IMR-90 (cell line): Measurements from ENCODE around the gene TNFRSF14. TPM values are rescaled to one million over a fixed set of nuclear protein-coding genes. Genes with fewer than 3 reads are reported as not detected.

ENCODE experiments used
- ATAC-seq: fragments of 200-7000 bp; cut with Tn5 transposase; 2 replicates; pipeline ENCODE4 v1.9.1; 2020; ENCODE audit warnings: low read depth, mild to moderate bottlenecking, moderate library complexity
- BruUV-seq: library from RNA; stranded (reverse); fragments of 400-500 nt; replicated peaks from 2 replicates; lab custom pipeline; 2021; lab: Mats Ljungman, UMichigan
- CTCF ChIA-PET: fragments of 300-600 bp; formaldehyde crosslinking; extraction: SDS; loops from one replicate; lab custom pipeline; 2021; ENCODE audit warnings: antibody characterized with exemption; lab: Yijun Ruan, JAX
- POLR2A ChIA-PET: fragments of 300-600 bp; sonication (Branson Sonifier 250); formaldehyde crosslinking; loops from one replicate; lab custom pipeline; 2022; ENCODE audit warnings: antibody characterized with exemption; ENCODE audit not compliant: unreplicated experiment; lab: Charles Lee
- DNase-seq: peaks from one replicate; pipeline ENCODE4 v3.0.0; 2013
- H2AFZ ChIP-seq: replicated peaks from 2 replicates; pipeline ENCODE3; 2013; ENCODE audit warnings: low read length, mild to moderate bottlenecking; ENCODE audit not compliant: poor library complexity
- H2AK5ac ChIP-seq: 2 replicates; pipeline ENCODE4 v1.6.1; 2013; ENCODE audit warnings: low read depth, low read length, inconsistent platforms
- H2AK9ac ChIP-seq: replicated peaks from 2 replicates; pipeline ENCODE3; 2013; ENCODE audit warnings: mild to moderate bottlenecking, low read depth, low read length, moderate library complexity; ENCODE audit not compliant: poor library complexity
- H2BK120ac ChIP-seq: 2 replicates; pipeline ENCODE4 v1.6.1; 2013; ENCODE audit warnings: low read depth, low read length, inconsistent platforms
- H2BK15ac ChIP-seq: 3 replicates; pipeline ENCODE4 v1.6.1; 2013; ENCODE audit warnings: low read depth, low read length, inconsistent platforms
- H2BK20ac ChIP-seq: 2 replicates; pipeline ENCODE4 v1.6.1; 2013; ENCODE audit warnings: low read depth, mild to moderate bottlenecking, inconsistent platforms, low read length, moderate library complexity
- H2BK5ac ChIP-seq: 2 replicates; pipeline ENCODE4 v1.6.1; 2013; ENCODE audit warnings: mild to moderate bottlenecking, low read depth, low read length, inconsistent platforms; ENCODE audit not compliant: poor library complexity, severe bottlenecking
- H3K14ac ChIP-seq: replicated peaks from 2 replicates; pipeline ENCODE4 v1.6.1; 2013; ENCODE audit warnings: low read depth, low read length, inconsistent platforms
- H3K18ac ChIP-seq: 2 replicates; pipeline ENCODE4 v1.6.1; 2013; ENCODE audit warnings: low read depth, low read length, control low read depth
- H3K23ac ChIP-seq: 2 replicates; pipeline ENCODE4 v1.6.1; 2013; ENCODE audit warnings: low read depth, low read length, inconsistent platforms
- H3K27ac ChIP-seq: 2 replicates; pipeline ENCODE4 v1.5.1; 2013; ENCODE audit warnings: mild to moderate bottlenecking, control low read depth, low read length; ENCODE audit not compliant: insufficient read depth
- H3K27me3 ChIP-seq: 2 replicates; pipeline ENCODE4 v1.6.1; 2013; ENCODE audit warnings: low read length; ENCODE audit not compliant: control insufficient read depth, insufficient read depth
- H3K36me3 ChIP-seq: 2 replicates; pipeline ENCODE4 v1.6.1; 2013; ENCODE audit warnings: low read length, mixed read lengths; ENCODE audit not compliant: control insufficient read depth, insufficient read depth
- H3K4ac ChIP-seq: 2 replicates; pipeline ENCODE4 v1.6.1; 2013; ENCODE audit warnings: low read depth, low read length, inconsistent platforms
- H3K4me1 ChIP-seq: 2 replicates; pipeline ENCODE4 v1.6.1; 2013; ENCODE audit warnings: low read length, mixed read lengths; ENCODE audit not compliant: control insufficient read depth, insufficient read depth
- H3K4me2 ChIP-seq: 2 replicates; pipeline ENCODE4 v1.6.1; 2013; ENCODE audit warnings: low read depth, mild to moderate bottlenecking, control low read depth, low read length, moderate library complexity
- H3K4me3 ChIP-seq: 2 replicates; pipeline ENCODE4 v1.5.1; 2013; ENCODE audit warnings: low read depth, mild to moderate bottlenecking, control low read depth, low read length, moderate library complexity; ENCODE audit not compliant: insufficient read depth
- H3K56ac ChIP-seq: 2 replicates; pipeline ENCODE4 v1.6.1; 2013; ENCODE audit warnings: low read length, inconsistent platforms; ENCODE audit not compliant: insufficient read depth; ENCODE audit errors: extremely low read depth
- H3K79me1 ChIP-seq, 2 experiments: 2 replicates each; pipeline ENCODE4 v1.6.1; 2013; ENCODE audit warnings: low read length in 2 of 2, inconsistent platforms in 1 of 2, low read depth in 1 of 2
- H3K9ac ChIP-seq: 2 replicates; pipeline ENCODE4 v1.6.1; 2013; ENCODE audit warnings: low read depth, low read length, control low read depth
- H3K9me1 ChIP-seq: 2 replicates; pipeline ENCODE4 v1.6.1; 2013; ENCODE audit warnings: low read length, inconsistent platforms; ENCODE audit not compliant: insufficient read depth
- H3K9me3 ChIP-seq: 2 replicates; pipeline ENCODE4 v1.6.1; 2013; ENCODE audit warnings: low read length; ENCODE audit not compliant: control insufficient read depth, insufficient read depth
- H4K20me1 ChIP-seq: 2 replicates; pipeline ENCODE4 v1.6.1; 2013; ENCODE audit warnings: low read length, inconsistent platforms; ENCODE audit not compliant: insufficient read depth
- H4K5ac ChIP-seq: 2 replicates; pipeline ENCODE4 v1.6.1; 2013; ENCODE audit warnings: mild to moderate bottlenecking, low read depth, low read length, control low read depth
- H4K8ac ChIP-seq, 2 experiments: 2 replicates each; pipeline ENCODE4 v1.6.1; 2013; ENCODE audit warnings: low read depth in 2 of 2, low read length in 2 of 2, control low read depth in 1 of 2, inconsistent platforms in 1 of 2
- H4K91ac ChIP-seq: 2 replicates; pipeline ENCODE4 v1.6.1; 2013; ENCODE audit warnings: low read depth, low read length, inconsistent platforms; ENCODE audit not compliant: insufficient read depth
- BHLHE40 ChIP-seq: fragments of 150-350 bp; IDR thresholded peaks from 2 replicates; pipeline ENCODE4 v1.6.1; 2016; ENCODE audit warnings: mild to moderate bottlenecking, low read depth, low read length
- CEBPB ChIP-seq: IDR thresholded peaks from 2 replicates; pipeline ENCODE4 v1.6.1; 2012; ENCODE audit warnings: low read depth, low read length, improper control_type of control experiment
- FOS ChIP-seq: fragments of 150-350 bp; IDR thresholded peaks from 2 replicates; pipeline ENCODE4 v1.6.1; 2016; ENCODE audit warnings: low read depth, low read length
- MAZ ChIP-seq: IDR thresholded peaks from 2 replicates; pipeline ENCODE4 v1.6.1; 2012; ENCODE audit warnings: low read depth, mild to moderate bottlenecking, low read length, improper control_type of control experiment, moderate library complexity, borderline replicate concordance
- MXI1 ChIP-seq: IDR thresholded peaks from 2 replicates; pipeline ENCODE4 v1.6.1; 2012; ENCODE audit warnings: low read depth, mild to moderate bottlenecking, low read length, moderate library complexity, borderline replicate concordance
- NFE2L2 ChIP-seq: fragments of 150-350 bp; IDR thresholded peaks from 2 replicates; pipeline ENCODE4 v1.6.1; 2016; ENCODE audit warnings: low read depth, mild to moderate bottlenecking, low read length
- RCOR1 ChIP-seq: IDR thresholded peaks from 2 replicates; pipeline ENCODE4 v1.6.1; 2012; ENCODE audit warnings: mild to moderate bottlenecking, low read length, improper control_type of control experiment; ENCODE audit not compliant: insufficient replicate concordance
- WGBS, 2 experiments: methylation state at CpG; one replicate each; pipeline versions ENCODE4 v1.1.5 to v1.1.7; 2013; ENCODE audit warnings: missing lambda C conversion rate in 2 of 2; ENCODE audit not compliant: insufficient read length in 1 of 2; ENCODE audit errors: extremely low coverage in 2 of 2; 5-methylcytosine and 5-hydroxymethylcytosine counted together
- dilution Hi-C: fragments of 300-500 bp; cut with HindIII; formaldehyde crosslinking; loops from one replicate; pipeline ENCODE4 v1.14.3; 2018; ENCODE audit warnings: low sequenced_read_pairs; ENCODE audit not compliant: unreplicated experiment
- in situ Hi-C: fragments of 300-500 bp; cut with MboI; formaldehyde crosslinking; loops from 3 replicates; pipeline ENCODE4 v1.14.3; 2019; ENCODE audit warnings: low sequenced_read_pairs, inconsistent platforms, mixed read lengths
- intact Hi-C: fragments of 100-400 bp; cut with micrococcal nuclease; formaldehyde crosslinking; loops from 2 replicates; pipeline ENCODE4 v1.10.0; 2022
- polyA plus RNA-seq, 3 experiments: library from polyadenylated mRNA; depleted of rRNA; stranded (reverse); fragments of >200 nt; gene quantifications; 2 replicates each; pipeline ENCODE4 v1.2.3, GENCODE V29; 2012; ENCODE audit warnings: low replicate concordance in 1 of 3
- total RNA-seq: library from RNA; depleted of rRNA; stranded (reverse); fragments of >200 nt; gene quantifications from 2 replicates; pipeline ENCODE4 v1.2.3, GENCODE V29; 2012
- TF ChIP-seq, protein P1 (sequence below): conservative IDR thresholded peaks from 2 replicates; pipeline ENCODE4 v1.5.1; 2012; ENCODE audit warnings: mild to moderate bottlenecking, low read depth, low read length, improper control_type of control experiment

Gene TNFRSF14
- total and polyA plus RNA-seq, 2 of the 4 experiments (the other 2 are of a cell fraction), result 1.3 to 4.2 TPM

DNA sequence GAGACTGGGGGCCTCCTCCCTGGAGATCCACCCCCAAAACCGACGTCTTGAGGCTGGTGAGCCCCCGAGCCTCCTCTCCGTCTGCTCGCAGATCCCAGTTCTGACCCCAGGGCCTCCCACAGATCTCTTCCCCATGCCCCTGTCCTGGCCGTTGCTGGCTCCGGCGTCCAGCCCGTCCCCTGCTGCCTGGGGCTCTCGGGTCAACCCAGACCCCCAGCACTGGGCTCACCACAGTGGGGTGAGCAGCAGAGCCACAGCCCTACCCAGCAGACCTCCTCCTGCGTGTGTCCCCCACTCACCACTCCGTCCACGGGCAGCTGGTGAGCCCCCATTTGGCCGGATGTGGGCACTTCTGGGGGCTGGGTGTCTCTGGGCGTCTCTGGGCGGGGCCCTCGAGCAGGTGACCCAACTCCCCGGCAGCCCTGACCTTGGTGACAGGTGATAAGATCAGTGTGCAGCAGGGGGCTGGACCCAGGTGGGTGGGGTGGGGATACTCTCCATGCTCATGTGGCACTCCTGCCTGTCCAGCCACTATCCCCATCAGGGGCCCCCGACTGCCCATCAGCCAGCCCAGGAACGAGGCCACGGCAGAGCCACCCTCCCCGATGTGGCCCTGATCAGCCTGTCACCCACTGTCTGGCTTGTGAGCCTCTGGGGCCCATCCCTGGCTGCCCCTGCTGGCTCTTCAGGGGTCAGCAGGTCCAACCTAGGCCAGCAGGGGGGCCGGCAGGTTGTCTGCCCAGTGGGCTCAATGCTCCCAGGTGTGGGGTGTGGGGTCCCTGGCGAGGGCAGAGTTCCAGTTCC, 709 bp downstream of the TNFRSF14 start:
- H3K18ac ChIP-seq, result no peak overlapping the region; the same call in 1 of the 2 replicates
- H3K9me3 ChIP-seq, result no peaks in the 10 kb centered on the region
- WGBS, 2 experiments, result 37% methylated on average over 10 of the region's 24 CpGs; no CpG with 5 or more reads in 1 of the 2 experiments
- in situ Hi-C loops (no loop called here), dilution Hi-C loops (no loop called here), intact Hi-C loops (loop anchor here (1.0 kb wide), 1 partner anchor 86 kb away; no protein-coding TSS in a partner anchor)
- peak overlapping the region; percentile 90 for H3K4me2 ChIP-seq
- H3K27me3 ChIP-seq, result no peaks in the 10 kb centered on the region; the same call in 1 of the 2 replicates
- H4K91ac ChIP-seq, result peak overlapping the region; percentile 58; the same call in 1 of the 2 replicates
- ATAC-seq (peak; percentile 41), DNase-seq (no peak)
- TF ChIP-seq, protein P1, sequence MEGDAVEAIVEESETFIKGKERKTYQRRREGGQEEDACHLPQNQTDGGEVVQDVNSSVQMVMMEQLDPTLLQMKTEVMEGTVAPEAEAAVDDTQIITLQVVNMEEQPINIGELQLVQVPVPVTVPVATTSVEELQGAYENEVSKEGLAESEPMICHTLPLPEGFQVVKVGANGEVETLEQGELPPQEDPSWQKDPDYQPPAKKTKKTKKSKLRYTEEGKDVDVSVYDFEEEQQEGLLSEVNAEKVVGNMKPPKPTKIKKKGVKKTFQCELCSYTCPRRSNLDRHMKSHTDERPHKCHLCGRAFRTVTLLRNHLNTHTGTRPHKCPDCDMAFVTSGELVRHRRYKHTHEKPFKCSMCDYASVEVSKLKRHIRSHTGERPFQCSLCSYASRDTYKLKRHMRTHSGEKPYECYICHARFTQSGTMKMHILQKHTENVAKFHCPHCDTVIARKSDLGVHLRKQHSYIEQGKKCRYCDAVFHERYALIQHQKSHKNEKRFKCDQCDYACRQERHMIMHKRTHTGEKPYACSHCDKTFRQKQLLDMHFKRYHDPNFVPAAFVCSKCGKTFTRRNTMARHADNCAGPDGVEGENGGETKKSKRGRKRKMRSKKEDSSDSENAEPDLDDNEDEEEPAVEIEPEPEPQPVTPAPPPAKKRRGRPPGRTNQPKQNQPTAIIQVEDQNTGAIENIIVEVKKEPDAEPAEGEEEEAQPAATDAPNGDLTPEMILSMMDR, result no peak
- TF ChIP-seq CEBPB (no peak), RCOR1 (no peak), MXI1 (no peak), FOS (no peak), BHLHE40 (no peak), NFE2L2 (no peak), MAZ (no peak)
- no peak overlapping the region for H2BK15ac ChIP-seq
- no peak overlapping the region for H3K56ac ChIP-seq
- peak overlapping the region; percentile 44 for H3K4me3 ChIP-seq
- peak overlapping the region; percentile 72 for H3K4ac ChIP-seq
- H2BK5ac ChIP-seq, result no peak overlapping the region
- H3K9ac ChIP-seq, result peak overlapping the region; percentile 70; the same call in 1 of the 2 replicates
- no peak overlapping the region for H2AK5ac ChIP-seq
- H2BK20ac ChIP-seq, result no peak overlapping the region
- H3K14ac ChIP-seq, result peak overlapping the region; percentile 89
- CTCF ChIA-PET, result no interaction called here
- H3K9me1 ChIP-seq, result no peaks in the 10 kb centered on the region
- no peaks in the 10 kb centered on the region for H4K20me1 ChIP-seq
- peak overlapping the region; percentile 98 for H2AFZ ChIP-seq
- BruUV-seq, result no TSS peak
- peak overlapping the region; percentile 80 to 88; a peak in 3 of 4 replicates for H4K8ac ChIP-seq
- POLR2A ChIA-PET, result no interaction called here
- no peak overlapping the region for H3K23ac ChIP-seq
- H2AK9ac ChIP-seq, result peak overlapping the region; percentile 47
- H3K27ac ChIP-seq, result no peak overlapping the region
- peak overlapping the region; percentile 78 for H4K5ac ChIP-seq
- H2BK120ac ChIP-seq, result peak overlapping the region; percentile 24; the same call in 1 of the 2 replicates
- no peaks in the 10 kb centered on the region for H3K4me1 ChIP-seq
- H3K79me1 ChIP-seq, result no peaks in the 10 kb centered on the region
- no peaks in the 10 kb centered on the region for H3K36me3 ChIP-seq
